Lower leg skin (tissue), 3 donors: ENCODE measurements around the gene CIP2A.

Source experiments
- POLR2A ChIP-seq, 2 donors: fragments of 450-650 bp; IDR thresholded peaks; one replicate each; pipeline ENCODE4 v1.6.1; 2016 to 2017; ENCODE audit warnings: antibody characterized with exemption in 2 of 2, mild to moderate bottlenecking in 1 of 2, moderate library complexity in 1 of 2
- TF ChIP-seq, protein P1 (sequence below), 3 donors: fragments of 450-650 bp; IDR thresholded peaks; one replicate each; pipeline ENCODE4 v1.5.1; 2016; ENCODE audit warnings: antibody characterized with exemption in 3 of 3, mild to moderate bottlenecking in 3 of 3, moderate library complexity in 2 of 3

DNA sequence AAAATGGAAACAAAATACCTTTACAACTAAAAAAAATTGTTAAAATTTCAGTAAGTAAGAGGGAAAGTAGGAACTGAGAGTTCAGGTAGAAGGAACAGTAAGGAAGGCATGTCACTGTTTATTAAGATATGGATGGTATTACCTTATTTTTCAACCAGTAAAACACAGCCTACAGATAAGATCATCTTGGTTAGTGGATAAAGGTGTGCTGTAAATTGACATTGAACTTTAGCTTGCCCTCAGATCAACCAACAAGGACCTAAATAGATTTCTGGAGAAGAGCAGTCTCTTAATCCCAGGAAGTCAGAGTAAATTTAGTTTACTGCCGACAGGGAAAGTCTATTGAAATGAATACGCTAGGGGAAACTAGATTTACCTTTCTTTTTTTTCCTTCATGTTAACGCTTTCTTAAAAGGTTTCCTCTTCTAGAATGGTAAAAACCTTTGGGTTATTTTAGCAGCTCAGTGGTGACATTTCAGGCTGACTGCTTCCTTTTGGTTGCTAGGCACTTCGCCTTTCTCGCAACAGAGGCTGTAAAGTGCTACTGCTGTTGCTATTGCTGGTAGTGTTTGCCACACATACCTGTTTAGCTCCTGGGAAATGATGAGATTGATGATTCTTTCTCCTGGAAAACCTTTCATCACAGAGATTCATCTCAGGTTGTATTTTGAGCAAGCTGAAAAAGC, 13.2 kb upstream of the CIP2A start:
- TF ChIP-seq, protein P1, sequence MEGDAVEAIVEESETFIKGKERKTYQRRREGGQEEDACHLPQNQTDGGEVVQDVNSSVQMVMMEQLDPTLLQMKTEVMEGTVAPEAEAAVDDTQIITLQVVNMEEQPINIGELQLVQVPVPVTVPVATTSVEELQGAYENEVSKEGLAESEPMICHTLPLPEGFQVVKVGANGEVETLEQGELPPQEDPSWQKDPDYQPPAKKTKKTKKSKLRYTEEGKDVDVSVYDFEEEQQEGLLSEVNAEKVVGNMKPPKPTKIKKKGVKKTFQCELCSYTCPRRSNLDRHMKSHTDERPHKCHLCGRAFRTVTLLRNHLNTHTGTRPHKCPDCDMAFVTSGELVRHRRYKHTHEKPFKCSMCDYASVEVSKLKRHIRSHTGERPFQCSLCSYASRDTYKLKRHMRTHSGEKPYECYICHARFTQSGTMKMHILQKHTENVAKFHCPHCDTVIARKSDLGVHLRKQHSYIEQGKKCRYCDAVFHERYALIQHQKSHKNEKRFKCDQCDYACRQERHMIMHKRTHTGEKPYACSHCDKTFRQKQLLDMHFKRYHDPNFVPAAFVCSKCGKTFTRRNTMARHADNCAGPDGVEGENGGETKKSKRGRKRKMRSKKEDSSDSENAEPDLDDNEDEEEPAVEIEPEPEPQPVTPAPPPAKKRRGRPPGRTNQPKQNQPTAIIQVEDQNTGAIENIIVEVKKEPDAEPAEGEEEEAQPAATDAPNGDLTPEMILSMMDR (IDR thresholded peaks at IDR 0.05) = no peak
- no peak for TF ChIP-seq POLR2A (IDR thresholded peaks at IDR 0.05)
